Stimulated activated CD4-positive, alpha-beta T cell treated with anti-CD3 and anti-CD28 coated beads, Interleukin-2, amount 100 ng/mL, for 4 hours (primary cell): ENCODE measurements around the gene CCDC137.
A peak's percentile ranks its signal among the peaks of the same experiment; 100 is the strongest.

ENCODE experiments used
- DNase-seq: peaks from one replicate; pipeline ENCODE4 v3.0.0-alpha.2; 2020; ENCODE audit warnings: low read depth

The CCDC137 gene

DNA sequence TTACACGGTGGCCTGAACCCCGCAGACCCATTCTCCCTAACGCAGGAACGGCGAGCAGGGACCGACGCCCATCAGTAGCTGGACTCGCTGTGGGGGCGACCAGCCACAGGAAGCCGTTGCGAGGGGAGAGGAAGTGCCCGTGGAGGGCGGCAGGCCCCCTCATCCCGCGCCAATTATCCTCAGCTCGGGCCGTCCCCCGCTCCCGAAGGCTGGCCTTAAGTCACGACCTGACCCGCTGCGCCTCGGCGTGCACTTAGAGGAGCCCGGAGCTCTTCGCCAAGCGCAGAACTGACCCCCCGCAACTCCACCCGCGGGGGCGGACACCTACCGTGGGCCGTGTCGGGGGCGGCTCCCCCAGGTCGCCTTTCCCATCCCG, 16.7 kb downstream of the CCDC137 start:
- no peak for DNase-seq

- DNase-seq: peak; percentile 96
Observed at GRCh38 chr17:81683584-81684441, 17.3 kb downstream of the CCDC137 start, which contains the start of the genes ARL16 and HGS. Gene ARL16 (minus strand): TSS chr17:81683797. CDS start chr17:81683753, 44 bp downstream. Gene HGS (plus strand): TSS chr17:81684011. CDS start chr17:81684067, 56 bp downstream.

GRCh38 chr17:81684442-81684911, 17.9 kb downstream of the CCDC137 start:
- DNase-seq: no peak

- DNase-seq: peak; percentile 49
Observed at GRCh38 chr17:81685108-81685507, 18.6 kb downstream of the CCDC137 start.

- DNase-seq: no peak
Observed at GRCh38 chr17:81686614-81687013, 20.1 kb downstream of the CCDC137 start.

DNA sequence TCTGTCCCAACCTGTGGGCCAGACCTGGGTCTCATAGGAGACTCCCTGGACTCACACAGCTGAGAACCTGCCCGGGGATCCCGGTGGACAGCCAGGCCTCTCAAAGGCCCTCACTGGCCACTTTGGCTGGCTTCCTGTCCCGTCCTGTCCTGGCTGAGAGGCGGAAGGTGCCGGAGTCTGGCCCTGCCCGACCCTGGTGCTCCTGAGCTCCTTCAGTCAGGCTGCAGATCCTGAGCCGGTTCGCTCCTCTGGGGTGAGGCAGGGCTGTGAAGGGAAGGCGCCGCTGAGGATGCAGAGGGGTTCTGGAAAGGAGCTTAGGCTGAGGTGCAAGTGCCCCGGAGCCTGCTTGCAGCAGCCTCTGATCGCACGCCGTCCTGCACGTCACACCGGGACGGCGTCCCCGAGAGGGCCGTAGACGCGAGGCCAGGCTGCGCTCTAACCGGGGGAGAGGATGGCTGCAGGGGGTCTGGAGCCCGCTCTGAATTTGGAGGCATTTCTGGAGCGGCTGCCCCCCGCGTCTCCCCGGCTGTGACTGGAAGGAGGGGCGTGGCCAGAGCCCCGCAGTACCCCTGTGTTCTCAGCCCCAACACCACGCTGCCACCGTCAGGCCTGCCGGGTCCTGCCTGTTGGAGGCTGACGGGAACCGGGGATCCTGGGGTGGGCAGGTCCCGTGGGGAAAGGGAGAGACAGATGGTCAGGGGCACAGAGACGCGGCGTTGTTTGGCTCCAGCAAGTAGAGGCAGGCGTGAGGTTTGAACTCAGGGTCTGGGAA, 21.4 kb downstream of the CCDC137 start:
- no peak for DNase-seq

GRCh38 chr17:81688616-81689015, 22.1 kb downstream of the CCDC137 start:
- no peak for DNase-seq

- no peak for DNase-seq
Observed at GRCh38 chr17:81690066-81690465, 23.5 kb downstream of the CCDC137 start.

- no peak for DNase-seq
Observed at GRCh38 chr17:81690549-81690948, 24.0 kb downstream of the CCDC137 start.

DNA sequence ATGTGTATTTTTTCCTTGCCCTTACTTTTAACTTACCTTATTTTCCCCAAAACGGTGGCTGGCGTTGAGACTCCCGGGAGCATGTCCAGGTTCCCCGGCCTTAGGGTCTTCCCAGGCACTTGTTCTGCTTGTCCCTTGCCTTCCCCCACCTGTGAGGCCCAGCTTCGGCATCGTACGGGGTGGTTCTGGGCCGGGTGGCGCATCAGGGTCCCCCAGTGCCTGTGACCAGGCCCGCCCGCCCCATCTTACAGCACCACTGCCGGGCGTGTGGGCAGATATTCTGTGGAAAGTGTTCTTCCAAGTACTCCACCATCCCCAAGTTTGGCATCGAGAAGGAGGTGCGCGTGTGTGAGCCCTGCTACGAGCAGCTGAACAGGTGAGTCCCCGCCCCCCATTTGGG, 24.7 kb downstream of the CCDC137 start:
- no peak for DNase-seq

DNA sequence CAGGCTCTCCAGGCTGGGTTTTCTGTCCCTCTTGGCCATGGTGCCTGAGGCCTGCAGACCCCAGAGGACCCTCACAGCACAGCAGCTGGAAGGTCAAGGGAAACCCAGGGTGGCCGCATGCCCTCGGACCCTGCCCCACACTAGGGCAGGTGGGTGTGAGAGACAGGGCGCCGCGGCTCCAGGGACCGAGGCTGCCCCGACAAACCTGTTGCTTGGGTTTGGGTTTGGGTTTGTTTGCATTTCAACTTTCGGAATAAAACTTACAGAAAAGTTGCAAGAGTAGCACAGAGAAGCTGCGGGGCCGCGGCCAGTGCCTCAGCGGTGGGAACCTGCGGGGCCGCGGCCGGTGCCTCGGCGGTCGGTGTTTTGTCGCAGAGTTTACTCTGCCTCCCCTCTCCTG, 25.1 kb downstream of the CCDC137 start:
- no peak for DNase-seq

GRCh38 chr17:81693509-81694210, 27.1 kb downstream of the CCDC137 start:
- DNase-seq: no peak

DNA sequence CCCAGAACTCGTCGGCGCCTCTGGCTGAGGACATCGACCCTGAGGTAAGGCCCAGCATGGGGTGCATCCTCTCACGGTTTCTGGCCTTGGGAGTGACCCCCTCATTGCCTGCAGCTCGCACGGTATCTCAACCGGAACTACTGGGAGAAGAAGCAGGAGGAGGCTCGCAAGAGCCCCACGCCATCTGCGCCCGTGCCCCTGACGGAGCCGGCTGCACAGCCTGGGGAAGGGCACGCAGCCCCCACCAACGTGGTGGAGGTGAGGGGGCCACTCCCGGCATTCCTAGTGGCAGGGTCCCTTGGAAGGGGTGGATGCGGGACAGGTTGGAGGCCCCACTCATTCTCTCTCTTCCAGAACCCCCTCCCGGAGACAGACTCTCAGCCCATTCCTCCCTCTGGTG, 28.3 kb downstream of the CCDC137 start:
- no peak for DNase-seq

- no peak for DNase-seq
Observed at GRCh38 chr17:81695211-81695610, 28.7 kb downstream of the CCDC137 start.

- DNase-seq: no peak
Observed at GRCh38 chr17:81695801-81696200, 29.3 kb downstream of the CCDC137 start.

DNA sequence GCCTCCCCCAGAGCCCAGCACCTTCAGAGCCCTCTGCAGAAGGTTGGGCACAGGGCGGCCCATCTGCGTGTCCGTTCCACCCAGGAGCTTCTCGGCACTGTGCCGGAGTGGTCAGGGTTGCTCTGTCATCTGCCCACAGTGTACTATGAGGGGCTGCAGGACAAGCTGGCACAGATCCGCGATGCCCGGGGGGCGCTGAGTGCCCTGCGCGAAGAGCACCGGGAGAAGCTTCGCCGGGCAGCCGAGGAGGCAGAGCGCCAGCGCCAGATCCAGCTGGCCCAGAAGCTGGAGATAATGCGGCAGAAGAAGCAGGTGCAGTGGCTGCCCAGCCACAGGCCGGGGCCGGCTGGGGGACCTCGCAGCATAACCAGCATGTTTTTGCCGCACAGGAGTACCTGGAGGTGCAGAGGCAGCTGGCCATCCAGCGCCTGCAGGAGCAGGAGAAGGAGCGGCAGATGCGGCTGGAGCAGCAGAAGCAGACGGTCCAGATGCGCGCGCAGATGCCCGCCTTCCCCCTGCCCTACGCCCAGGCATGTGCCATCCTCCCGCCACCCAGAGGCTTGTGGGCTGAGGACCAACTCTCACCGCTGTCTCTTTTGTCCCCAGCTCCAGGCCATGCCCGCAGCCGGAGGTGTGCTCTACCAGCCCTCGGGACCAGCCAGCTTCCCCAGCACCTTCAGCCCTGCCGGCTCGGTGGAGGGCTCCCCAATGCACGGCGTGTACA, 29.8 kb downstream of the CCDC137 start:
- no peak for DNase-seq

DNA sequence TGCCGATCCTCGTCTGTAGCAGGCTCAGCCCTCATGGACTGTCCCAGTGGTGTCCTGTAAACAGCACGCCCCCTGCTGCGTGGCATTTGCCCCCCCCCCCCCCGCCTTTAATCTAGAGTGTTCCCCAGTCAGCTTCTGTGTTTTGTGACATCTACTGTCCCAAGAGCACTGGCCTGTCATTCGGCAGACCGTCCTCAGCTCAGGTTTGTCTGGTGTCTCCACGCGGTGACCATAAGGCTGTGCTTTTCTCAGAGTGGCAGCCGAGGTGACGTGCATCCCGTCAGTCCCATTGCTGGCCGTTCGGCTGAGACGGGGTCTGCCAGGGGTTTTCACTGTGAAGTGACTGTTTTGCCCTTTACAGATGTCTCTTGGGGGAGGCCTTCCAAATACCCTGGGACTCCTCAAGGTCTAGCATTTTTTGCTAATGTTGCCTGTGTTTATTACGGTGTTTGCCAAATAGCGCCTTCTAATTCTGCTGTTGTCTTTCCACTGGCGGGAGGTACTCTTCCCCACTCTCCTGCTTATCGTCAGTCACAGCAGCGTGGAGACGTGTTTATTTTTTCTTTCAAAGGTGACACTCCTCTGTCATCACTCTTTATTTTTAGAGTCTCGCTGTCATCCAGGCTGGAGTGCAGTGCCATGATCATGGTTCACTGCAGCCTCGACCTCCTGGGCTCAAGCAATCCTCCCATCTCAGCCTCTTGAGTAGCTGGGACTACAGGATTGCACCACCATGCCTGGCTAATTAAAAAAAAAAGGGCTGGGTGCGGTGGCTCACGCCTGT, 30.9 kb downstream of the CCDC137 start:
- DNase-seq: no peak

DNA sequence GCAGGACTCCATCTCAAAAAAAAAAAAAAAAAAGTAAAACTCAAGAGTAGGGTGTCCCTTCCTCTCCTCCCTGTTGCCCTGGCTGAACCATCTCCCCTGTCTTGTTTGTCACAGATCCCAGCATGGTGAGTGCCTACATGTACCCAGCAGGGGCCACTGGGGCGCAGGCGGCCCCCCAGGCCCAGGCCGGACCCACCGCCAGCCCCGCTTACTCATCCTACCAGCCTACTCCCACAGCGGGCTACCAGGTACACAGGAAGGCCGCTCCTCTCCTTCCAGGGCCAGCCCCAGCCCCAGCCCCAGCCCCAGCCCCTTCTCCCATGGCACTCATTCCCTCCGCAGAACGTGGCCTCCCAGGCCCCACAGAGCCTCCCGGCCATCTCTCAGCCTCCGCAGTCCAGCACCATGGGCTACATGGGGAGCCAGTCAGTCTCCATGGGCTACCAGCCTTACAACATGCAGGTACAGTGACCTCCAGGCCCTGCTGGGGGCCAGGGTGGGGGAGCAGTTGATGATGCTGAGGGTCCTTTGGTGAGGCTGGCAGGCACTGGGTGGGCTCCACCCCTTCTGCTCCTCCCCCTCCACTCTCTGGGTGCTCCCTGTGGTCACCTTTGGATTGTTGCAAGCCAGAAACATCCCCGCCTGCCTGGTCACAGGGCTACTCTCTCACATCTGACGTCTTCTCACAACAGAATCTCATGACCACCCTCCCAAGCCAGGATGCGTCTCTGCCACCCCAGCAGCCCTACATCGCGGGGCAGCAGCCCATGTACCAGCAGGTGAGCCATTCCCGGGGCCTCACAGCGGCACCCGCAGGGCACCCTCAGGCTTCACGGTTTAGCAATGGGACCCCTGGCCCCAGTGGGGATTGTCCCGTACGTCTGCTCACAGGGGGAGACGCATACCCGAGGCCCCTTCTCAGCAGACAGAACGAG, 34.1 kb downstream of the CCDC137 start:
- DNase-seq: no peak

DNA sequence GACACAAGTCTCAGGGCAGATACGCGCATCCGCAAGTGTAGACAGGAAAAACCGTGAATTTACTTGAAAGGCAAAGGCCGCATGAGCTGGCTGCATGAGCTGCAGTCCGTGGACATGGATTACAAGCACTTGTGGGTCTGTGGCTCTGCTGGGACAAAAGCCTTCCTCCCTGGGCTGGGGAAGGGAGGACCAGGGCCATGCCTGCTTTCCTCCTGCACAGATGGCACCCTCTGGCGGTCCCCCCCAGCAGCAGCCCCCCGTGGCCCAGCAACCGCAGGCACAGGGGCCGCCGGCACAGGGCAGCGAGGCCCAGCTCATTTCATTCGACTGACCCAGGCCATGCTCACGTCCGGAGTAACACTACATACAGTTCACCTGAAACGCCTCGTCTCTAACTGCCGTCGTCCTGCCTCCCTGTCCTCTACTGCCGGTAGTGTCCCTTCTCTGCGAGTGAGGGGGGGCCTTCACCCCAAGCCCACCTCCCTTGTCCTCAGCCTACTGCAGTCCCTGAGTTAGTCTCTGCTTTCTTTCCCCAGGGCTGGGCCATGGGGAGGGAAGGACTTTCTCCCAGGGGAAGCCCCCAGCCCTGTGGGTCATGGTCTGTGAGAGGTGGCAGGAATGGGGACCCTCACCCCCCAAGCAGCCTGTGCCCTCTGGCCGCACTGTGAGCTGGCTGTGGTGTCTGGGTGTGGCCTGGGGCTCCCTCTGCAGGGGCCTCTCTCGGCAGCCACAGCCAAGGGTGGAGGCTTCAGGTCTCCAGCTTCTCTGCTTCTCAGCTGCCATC, 34.9 kb downstream of the CCDC137 start:
- DNase-seq: no peak
